HEK293 (cell line): ENCODE data around the gene DUSP18.
A peak's percentile ranks its signal among the peaks of the same experiment; 100 is the strongest.

Source experiments
- CTCF ChIA-PET: fragments of 350-600 bp; formaldehyde crosslinking; extraction: SDS; loops from one replicate; lab custom pipeline; 2021; ENCODE audit warnings: antibody characterized with exemption; lab: Yijun Ruan, JAX
- POLR2A ChIA-PET: fragments of 300-600 bp; formaldehyde crosslinking; extraction: SDS; loops from one replicate; lab custom pipeline; 2020; ENCODE audit warnings: antibody characterized with exemption, inconsistent platforms; lab: Yijun Ruan, JAX
- H3K27ac ChIP-seq: fragments of 200-500 bp; sonication (Bioruptor generic); 2 replicates; pipeline ENCODE4 v1.5.1; 2014; ENCODE audit warnings: low read depth, low read length, control low read depth, inconsistent platforms; ENCODE audit errors: extremely low read depth
- H3K36me3 ChIP-seq, 2 experiments: fragments of 200-500 bp in 1 of 2; sonication (Bioruptor generic) in 1 of 2; 1 replicate in 1 of 2; 2 replicates in 1 of 2; pipeline ENCODE4 v1.5.1; 2014 to 2017; ENCODE audit warnings: inconsistent platforms in 2 of 2, low read length in 2 of 2; ENCODE audit not compliant: control insufficient read depth in 2 of 2, insufficient read depth in 1 of 2
- H3K4me1 ChIP-seq: fragments of 200-500 bp; sonication (Bioruptor generic); 2 replicates; pipeline ENCODE4 v1.5.1; 2014; ENCODE audit warnings: mild to moderate bottlenecking, low read length, inconsistent platforms; ENCODE audit not compliant: control insufficient read depth, insufficient read depth
- H3K4me3 ChIP-seq: 2 replicates; pipeline ENCODE4 v1.5.1; 2011; ENCODE audit warnings: low read depth, mild to moderate bottlenecking, control low read depth, low read length, moderate library complexity
- H3K9me3 ChIP-seq: fragments of 200-500 bp; sonication (Bioruptor generic); 2 replicates; pipeline ENCODE4 v1.5.1; 2014; ENCODE audit warnings: low read depth, low read length, inconsistent platforms; ENCODE audit not compliant: control insufficient read depth, insufficient read depth
- OVOL3 ChIP-seq: fragments of 450-650 bp; formaldehyde crosslinking; IDR thresholded peaks from 2 replicates; pipeline ENCODE4 v1.5.1; 2016; ENCODE audit warnings: missing biosample characterization, missing genetic modification characterization
- SCRT1 ChIP-seq: fragments of 450-650 bp; formaldehyde crosslinking; IDR thresholded peaks from 2 replicates; pipeline ENCODE4 v1.5.1; 2016; ENCODE audit warnings: missing biosample characterization, missing genetic modification characterization, borderline replicate concordance
- SCRT2 ChIP-seq: fragments of 450-650 bp; formaldehyde crosslinking; IDR thresholded peaks from 2 replicates; pipeline ENCODE4 v1.5.1; 2016; ENCODE audit warnings: missing biosample characterization, missing genetic modification characterization
- ZFHX2 ChIP-seq: fragments of 450-650 bp; formaldehyde crosslinking; conservative IDR thresholded peaks from 2 replicates; pipeline ENCODE4 v1.5.1; 2016; ENCODE audit warnings: missing biosample characterization, missing genetic modification characterization
- ZNF138 ChIP-seq: fragments of 450-650 bp; formaldehyde crosslinking; IDR thresholded peaks from 2 replicates; pipeline ENCODE4 v1.5.1; 2016; ENCODE audit warnings: missing biosample characterization, missing genetic modification characterization, borderline replicate concordance
- ZNF174 ChIP-seq: fragments of 450-650 bp; formaldehyde crosslinking; IDR thresholded peaks from 2 replicates; pipeline ENCODE4 v1.5.0; 2017; ENCODE audit warnings: missing biosample characterization, mild to moderate bottlenecking, missing genetic modification characterization
- ZNF2 ChIP-seq: fragments of 450-650 bp; formaldehyde crosslinking; IDR thresholded peaks from 2 replicates; pipeline ENCODE4 v1.5.1; 2016; ENCODE audit warnings: missing biosample characterization, missing genetic modification characterization
- ZNF391 ChIP-seq: fragments of 450-650 bp; formaldehyde crosslinking; IDR thresholded peaks from 2 replicates; pipeline ENCODE4 v1.5.1; 2016; ENCODE audit warnings: low read depth, missing biosample characterization, missing genetic modification characterization, borderline replicate concordance
- ZNF501 ChIP-seq: fragments of 450-650 bp; formaldehyde crosslinking; IDR thresholded peaks from 2 replicates; pipeline ENCODE4 v1.5.1; 2016; ENCODE audit warnings: missing biosample characterization, missing genetic modification characterization
- ZNF555 ChIP-seq: fragments of 450-650 bp; formaldehyde crosslinking; conservative IDR thresholded peaks from 2 replicates; pipeline ENCODE4 v1.5.1; 2017; ENCODE audit warnings: missing biosample characterization, mild to moderate bottlenecking, missing genetic modification characterization, inconsistent platforms
- ZNF660 ChIP-seq: fragments of 450-650 bp; IDR thresholded peaks from 2 replicates; pipeline ENCODE4 v1.5.1; 2018; ENCODE audit warnings: missing biosample characterization, mild to moderate bottlenecking, missing genetic modification characterization
- ZNF701 ChIP-seq: fragments of 450-650 bp; formaldehyde crosslinking; IDR thresholded peaks from 2 replicates; pipeline ENCODE4 v1.5.1; 2016; ENCODE audit warnings: missing biosample characterization, missing genetic modification characterization
- ZSCAN23 ChIP-seq: fragments of 450-650 bp; formaldehyde crosslinking; IDR thresholded peaks from 2 replicates; pipeline ENCODE4 v1.5.1; 2016; ENCODE audit warnings: missing biosample characterization, missing genetic modification characterization
- ZSCAN30 ChIP-seq: fragments of 450-650 bp; IDR thresholded peaks from 2 replicates; pipeline ENCODE4 v1.5.1; 2018; ENCODE audit warnings: missing biosample characterization, mild to moderate bottlenecking, missing genetic modification characterization, moderate library complexity
- TF ChIP-seq, protein P1 (sequence below): fragments of 450-650 bp; formaldehyde crosslinking; IDR thresholded peaks from 2 replicates; pipeline ENCODE4 v1.5.1; 2016; ENCODE audit warnings: missing biosample characterization, missing genetic modification characterization, low read depth
- TF ChIP-seq, protein P2 (sequence below): fragments of 450-650 bp; formaldehyde crosslinking; IDR thresholded peaks from 2 replicates; pipeline ENCODE4 v1.5.1; 2016; ENCODE audit warnings: missing biosample characterization, missing genetic modification characterization
- TF ChIP-seq, protein P3 (sequence below): fragments of 450-650 bp; formaldehyde crosslinking; IDR thresholded peaks from 2 replicates; pipeline ENCODE4 v1.5.1; 2016; ENCODE audit warnings: missing biosample characterization, missing genetic modification characterization
- TF ChIP-seq, protein P4 (sequence below): fragments of 450-650 bp; formaldehyde crosslinking; conservative IDR thresholded peaks from 2 replicates; pipeline ENCODE4 v1.5.1; 2016; ENCODE audit warnings: low read depth, missing biosample characterization, missing genetic modification characterization

DUSP18 gene

DNA sequence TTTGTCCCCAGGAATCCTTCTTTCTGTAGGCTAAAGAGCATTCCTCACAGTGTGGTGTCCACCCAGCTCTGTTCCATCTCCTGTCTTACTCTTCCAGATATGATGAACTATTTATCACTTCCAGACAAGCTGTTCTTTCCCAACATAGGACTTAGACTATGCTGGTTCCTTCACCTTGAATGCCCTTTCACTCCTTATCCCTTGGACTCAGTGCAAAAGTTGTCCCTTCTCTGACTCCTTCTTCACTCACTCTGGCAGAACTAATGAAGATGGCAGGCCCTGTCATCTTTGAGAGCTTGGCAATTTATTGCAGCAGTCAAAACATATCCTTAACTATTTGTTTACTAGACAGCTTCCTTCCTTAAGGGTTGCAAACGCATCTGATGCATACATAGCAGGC is 23.5 kb upstream of the DUSP18 start:
- TF ChIP-seq ZNF2 (tag by site-specific recombination) (no peak), ZNF660 (0 out of 2 replicates have a peak, but pooled peaks have one; percentile 18)
- CTCF ChIA-PET = interaction anchor here (0.7 to 4.4 kb wide), 2 partner anchors 57 to 229 kb away, joined by 3 to 20 read pairs; partner anchors contain the start of gene SLC35E4
- POLR2A ChIA-PET = no interaction called here

DNA sequence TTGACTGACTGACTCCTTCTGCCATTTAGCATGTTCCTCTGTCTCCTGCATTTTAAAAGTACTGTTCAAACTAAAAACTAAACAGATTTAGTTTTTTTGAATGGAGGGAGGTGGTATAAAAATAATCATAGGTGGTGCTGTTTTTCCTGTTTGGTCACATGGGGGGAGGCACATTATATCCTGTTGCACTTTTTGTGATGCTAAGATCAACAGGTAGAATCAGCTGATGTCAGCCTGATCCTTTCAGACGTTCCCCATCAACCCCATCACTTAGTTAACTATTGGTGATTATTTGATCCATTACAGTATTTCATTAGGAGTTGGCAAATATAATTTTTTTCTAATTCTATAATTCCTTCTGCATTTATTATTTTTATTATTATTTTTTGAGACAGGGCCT is 21.9 kb upstream of the DUSP18 start:
- no peak overlapping the region for H3K27ac ChIP-seq
- H3K4me3 ChIP-seq = no peak overlapping the region
- TF ChIP-seq, protein P1, sequence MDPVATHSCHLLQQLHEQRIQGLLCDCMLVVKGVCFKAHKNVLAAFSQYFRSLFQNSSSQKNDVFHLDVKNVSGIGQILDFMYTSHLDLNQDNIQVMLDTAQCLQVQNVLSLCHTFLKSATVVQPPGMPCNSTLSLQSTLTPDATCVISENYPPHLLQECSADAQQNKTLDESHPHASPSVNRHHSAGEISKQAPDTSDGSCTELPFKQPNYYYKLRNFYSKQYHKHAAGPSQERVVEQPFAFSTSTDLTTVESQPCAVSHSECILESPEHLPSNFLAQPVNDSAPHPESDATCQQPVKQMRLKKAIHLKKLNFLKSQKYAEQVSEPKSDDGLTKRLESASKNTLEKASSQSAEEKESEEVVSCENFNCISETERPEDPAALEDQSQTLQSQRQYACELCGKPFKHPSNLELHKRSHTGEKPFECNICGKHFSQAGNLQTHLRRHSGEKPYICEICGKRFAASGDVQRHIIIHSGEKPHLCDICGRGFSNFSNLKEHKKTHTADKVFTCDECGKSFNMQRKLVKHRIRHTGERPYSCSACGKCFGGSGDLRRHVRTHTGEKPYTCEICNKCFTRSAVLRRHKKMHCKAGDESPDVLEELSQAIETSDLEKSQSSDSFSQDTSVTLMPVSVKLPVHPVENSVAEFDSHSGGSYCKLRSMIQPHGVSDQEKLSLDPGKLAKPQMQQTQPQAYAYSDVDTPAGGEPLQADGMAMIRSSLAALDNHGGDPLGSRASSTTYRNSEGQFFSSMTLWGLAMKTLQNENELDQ = no peak
- TF ChIP-seq SCRT1 (tag by site-specific recombination) (peak; percentile 69; the same call in 1 of the 2 replicates), ZSCAN23 (no peak), ZFHX2 (tag by site-specific recombination) (no peak), SCRT2 (peak; percentile 89), ZNF391 (tag by site-specific recombination) (no peak), ZNF555 (tag by site-specific recombination) (no peak), ZNF174 (no peak)
- H3K9me3 ChIP-seq = no peaks in the 10 kb centered on the region
- no peaks in the 10 kb centered on the region for H3K36me3 ChIP-seq
- H3K4me1 ChIP-seq = no peaks in the 10 kb centered on the region; the same call in 1 of the 2 replicates
- ChIA-PET POLR2A (no interaction called here), CTCF (interaction anchor here (0.6 to 0.7 kb wide), 2 partner anchors 101 to 239 kb away, joined by 3 read pairs; no protein-coding TSS in a partner anchor)

More for the DNA sequence above, 23.5 kb upstream of the DUSP18 start:
- H3K9me3 ChIP-seq = no peaks in the 10 kb centered on the region
- H3K27ac ChIP-seq = no peak overlapping the region
- H3K4me3 ChIP-seq = no peak overlapping the region
- H3K4me1 ChIP-seq = peaks cover 4% of the 10 kb centered on the region; the same call in 1 of the 2 replicates
- no peaks in the 10 kb centered on the region for H3K36me3 ChIP-seq

DNA sequence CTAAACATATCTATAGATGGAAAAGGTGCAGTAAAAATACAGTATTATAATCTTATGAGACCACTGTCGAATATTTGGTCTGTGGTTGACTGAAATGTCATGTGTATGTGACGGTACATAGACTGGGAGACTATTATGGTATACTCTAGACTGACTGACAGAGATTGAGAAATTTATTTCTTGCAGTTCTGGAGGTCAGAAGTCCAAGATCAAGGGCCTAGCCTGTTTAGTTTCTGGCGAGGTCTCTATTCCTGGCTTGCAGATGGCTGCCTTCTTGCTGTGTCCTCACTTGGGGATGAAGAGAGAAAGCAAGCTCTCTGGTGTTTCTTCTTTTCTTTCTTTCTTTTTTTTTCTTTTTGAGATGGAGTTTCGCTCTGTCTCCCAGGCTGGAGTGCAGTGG is 19.7 kb upstream of the DUSP18 start:
- Histone ChIP-seq H3K27ac (no peak overlapping the region), H3K36me3 (no peaks in the 10 kb centered on the region), H3K4me1 (no peaks in the 10 kb centered on the region), H3K4me3 (no peak overlapping the region), H3K9me3 (no peaks in the 10 kb centered on the region)
- ChIA-PET POLR2A (no interaction called here), CTCF (no interaction called here)
- TF ChIP-seq OVOL3 (tag by site-specific recombination) (no peak), ZSCAN30 (no peak), ZNF701 (tag by site-specific recombination) (no peak), ZNF138 (tag by site-specific recombination) (no peak), ZNF501 (no peak)
- TF ChIP-seq, protein P2, sequence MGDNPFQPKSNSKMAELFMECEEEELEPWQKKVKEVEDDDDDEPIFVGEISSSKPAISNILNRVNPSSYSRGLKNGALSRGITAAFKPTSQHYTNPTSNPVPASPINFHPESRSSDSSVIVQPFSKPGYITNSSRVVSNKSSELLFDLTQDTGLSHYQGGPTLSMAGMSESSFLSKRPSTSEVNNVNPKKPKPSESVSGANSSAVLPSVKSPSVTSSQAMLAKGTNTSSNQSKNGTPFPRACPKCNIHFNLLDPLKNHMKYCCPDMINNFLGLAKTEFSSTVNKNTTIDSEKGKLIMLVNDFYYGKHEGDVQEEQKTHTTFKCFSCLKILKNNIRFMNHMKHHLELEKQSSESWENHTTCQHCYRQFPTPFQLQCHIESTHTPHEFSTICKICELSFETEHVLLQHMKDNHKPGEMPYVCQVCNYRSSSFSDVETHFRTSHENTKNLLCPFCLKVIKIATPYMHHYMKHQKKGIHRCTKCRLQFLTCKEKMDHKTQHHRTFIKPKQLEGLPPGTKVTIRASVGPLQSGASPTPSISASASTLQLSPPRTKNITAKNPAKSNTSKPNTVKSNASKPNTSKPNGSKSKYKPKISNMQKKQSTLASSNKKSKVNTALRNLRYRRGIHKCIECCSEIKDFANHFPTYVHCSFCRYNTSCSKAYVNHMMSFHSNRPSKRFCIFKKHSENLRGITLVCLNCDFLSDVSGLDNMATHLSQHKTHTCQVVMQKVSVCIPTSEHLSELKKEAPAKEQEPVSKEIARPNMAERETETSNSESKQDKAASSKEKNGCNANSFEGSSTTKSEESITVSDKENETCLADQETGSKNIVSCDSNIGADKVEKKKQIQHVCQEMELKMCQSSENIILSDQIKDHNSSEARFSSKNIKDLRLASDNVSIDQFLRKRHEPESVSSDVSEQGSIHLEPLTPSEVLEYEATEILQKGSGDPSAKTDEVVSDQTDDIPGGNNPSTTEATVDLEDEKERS (tag by site-specific recombination) = no peak
- TF ChIP-seq, protein P3, sequence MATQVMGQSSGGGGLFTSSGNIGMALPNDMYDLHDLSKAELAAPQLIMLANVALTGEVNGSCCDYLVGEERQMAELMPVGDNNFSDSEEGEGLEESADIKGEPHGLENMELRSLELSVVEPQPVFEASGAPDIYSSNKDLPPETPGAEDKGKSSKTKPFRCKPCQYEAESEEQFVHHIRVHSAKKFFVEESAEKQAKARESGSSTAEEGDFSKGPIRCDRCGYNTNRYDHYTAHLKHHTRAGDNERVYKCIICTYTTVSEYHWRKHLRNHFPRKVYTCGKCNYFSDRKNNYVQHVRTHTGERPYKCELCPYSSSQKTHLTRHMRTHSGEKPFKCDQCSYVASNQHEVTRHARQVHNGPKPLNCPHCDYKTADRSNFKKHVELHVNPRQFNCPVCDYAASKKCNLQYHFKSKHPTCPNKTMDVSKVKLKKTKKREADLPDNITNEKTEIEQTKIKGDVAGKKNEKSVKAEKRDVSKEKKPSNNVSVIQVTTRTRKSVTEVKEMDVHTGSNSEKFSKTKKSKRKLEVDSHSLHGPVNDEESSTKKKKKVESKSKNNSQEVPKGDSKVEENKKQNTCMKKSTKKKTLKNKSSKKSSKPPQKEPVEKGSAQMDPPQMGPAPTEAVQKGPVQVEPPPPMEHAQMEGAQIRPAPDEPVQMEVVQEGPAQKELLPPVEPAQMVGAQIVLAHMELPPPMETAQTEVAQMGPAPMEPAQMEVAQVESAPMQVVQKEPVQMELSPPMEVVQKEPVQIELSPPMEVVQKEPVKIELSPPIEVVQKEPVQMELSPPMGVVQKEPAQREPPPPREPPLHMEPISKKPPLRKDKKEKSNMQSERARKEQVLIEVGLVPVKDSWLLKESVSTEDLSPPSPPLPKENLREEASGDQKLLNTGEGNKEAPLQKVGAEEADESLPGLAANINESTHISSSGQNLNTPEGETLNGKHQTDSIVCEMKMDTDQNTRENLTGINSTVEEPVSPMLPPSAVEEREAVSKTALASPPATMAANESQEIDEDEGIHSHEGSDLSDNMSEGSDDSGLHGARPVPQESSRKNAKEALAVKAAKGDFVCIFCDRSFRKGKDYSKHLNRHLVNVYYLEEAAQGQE = no peak
- TF ChIP-seq, protein P4, sequence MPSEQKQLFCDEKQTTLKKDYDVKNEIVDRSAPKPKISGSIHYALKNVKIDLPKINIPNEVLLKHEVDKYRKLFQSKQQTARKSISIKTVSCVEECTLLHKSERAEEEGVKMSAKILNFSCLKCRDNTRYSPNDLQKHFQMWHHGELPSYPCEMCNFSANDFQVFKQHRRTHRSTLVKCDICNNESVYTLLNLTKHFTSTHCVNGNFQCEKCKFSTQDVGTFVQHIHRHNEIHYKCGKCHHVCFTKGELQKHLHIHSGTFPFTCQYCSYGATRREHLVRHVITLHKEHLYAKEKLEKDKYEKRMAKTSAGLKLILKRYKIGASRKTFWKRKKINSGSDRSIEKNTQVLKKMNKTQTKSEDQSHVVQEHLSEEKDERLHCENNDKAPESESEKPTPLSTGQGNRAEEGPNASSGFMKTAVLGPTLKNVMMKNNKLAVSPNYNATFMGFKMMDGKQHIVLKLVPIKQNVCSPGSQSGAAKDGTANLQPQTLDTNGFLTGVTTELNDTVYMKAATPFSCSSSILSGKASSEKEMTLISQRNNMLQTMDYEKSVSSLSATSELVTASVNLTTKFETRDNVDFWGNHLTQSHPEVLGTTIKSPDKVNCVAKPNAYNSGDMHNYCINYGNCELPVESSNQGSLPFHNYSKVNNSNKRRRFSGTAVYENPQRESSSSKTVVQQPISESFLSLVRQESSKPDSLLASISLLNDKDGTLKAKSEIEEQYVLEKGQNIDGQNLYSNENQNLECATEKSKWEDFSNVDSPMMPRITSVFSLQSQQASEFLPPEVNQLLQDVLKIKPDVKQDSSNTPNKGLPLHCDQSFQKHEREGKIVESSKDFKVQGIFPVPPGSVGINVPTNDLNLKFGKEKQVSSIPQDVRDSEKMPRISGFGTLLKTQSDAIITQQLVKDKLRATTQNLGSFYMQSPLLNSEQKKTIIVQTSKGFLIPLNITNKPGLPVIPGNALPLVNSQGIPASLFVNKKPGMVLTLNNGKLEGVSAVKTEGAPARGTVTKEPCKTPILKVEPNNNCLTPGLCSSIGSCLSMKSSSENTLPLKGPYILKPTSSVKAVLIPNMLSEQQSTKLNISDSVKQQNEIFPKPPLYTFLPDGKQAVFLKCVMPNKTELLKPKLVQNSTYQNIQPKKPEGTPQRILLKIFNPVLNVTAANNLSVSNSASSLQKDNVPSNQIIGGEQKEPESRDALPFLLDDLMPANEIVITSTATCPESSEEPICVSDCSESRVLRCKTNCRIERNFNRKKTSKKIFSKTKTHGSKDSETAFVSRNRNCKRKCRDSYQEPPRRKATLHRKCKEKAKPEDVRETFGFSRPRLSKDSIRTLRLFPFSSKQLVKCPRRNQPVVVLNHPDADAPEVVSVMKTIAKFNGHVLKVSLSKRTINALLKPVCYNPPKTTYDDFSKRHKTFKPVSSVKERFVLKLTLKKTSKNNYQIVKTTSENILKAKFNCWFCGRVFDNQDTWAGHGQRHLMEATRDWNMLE = no peak
